Measurements from ENCODE around the gene TPRG1L. TPM values are rescaled to one million over a fixed set of nuclear protein-coding genes. Genes with fewer than 3 reads are reported as not detected.

TPRG1L gene
- total RNA-seq, 1 donor from 2014 or later = 54.0 TPM

- Histone ChIP-seq H3K27ac (replicated peaks) (no peak overlapping the region), H3K9me3 (replicated peaks) (no peaks in the 10 kb centered on the region), H3K36me3 (peaks cover 80% of the 10 kb centered on the region), H3K4me3 (no peak overlapping the region), H3K4me1 (no peaks in the 10 kb centered on the region), H3K27me3 (ENCODE audit: low read depth) (no peaks in the 10 kb centered on the region)
- no peak for TF ChIP-seq CTCF (IDR thresholded peaks at IDR 0.05; ENCODE audit: borderline replicate concordance)
- no peak for DNase-seq
- intact Hi-C loops (cut with micrococcal nuclease) = no loop called here
These were observed 14.6 kb downstream of the TPRG1L start for GRCh38 chr1:3639397-3639911.

DNA sequence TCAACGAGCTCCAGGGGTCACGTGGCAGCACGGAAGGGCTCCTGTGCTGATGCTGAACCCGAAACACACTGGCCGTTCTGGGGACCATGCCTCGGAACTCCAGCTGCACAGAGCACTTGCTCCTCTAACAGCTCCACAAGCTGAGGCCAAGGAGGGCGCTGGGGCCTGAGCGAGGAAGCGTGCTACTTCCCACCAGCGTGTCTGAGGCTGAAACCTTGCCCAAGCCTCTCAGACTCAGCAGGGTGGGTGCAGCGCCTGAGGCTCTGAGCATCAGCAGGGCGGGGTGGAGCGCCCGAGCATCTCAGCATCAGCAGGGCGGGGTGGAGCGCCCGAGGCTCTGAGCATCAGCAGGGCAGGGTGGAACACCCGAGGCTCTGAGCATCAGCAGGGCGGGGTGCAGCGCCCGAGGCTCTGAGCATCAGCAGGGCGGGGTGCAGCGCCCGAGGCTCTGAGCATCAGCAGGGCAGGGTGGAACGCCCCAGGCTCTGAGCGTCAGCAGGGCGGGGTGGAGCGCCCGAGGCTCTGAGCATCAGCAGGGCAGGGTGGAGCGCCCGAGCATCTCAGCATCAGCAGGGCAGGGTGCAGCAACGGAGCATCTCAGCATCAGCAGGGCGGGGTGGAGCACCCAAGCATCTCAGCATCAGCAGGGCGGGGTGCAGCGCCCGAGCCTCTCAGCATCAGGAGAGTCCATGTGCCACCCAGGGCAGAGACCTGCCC lies 15.5 kb downstream of the TPRG1L start:
- H3K27ac ChIP-seq (replicated peaks) = no peak overlapping the region
- intact Hi-C loops (cut with micrococcal nuclease) = no loop called here
- no peak overlapping the region for H3K4me3 ChIP-seq
- H3K9me3 ChIP-seq (replicated peaks) = no peaks in the 10 kb centered on the region
- H3K4me1 ChIP-seq = no peaks in the 10 kb centered on the region
- peak; percentile 4 for DNase-seq
- H3K27me3 ChIP-seq (ENCODE audit: low read depth) = no peaks in the 10 kb centered on the region
- no peak for TF ChIP-seq CTCF (IDR thresholded peaks at IDR 0.05; ENCODE audit: borderline replicate concordance)
- H3K36me3 ChIP-seq = peaks cover 79% of the 10 kb centered on the region

DNA sequence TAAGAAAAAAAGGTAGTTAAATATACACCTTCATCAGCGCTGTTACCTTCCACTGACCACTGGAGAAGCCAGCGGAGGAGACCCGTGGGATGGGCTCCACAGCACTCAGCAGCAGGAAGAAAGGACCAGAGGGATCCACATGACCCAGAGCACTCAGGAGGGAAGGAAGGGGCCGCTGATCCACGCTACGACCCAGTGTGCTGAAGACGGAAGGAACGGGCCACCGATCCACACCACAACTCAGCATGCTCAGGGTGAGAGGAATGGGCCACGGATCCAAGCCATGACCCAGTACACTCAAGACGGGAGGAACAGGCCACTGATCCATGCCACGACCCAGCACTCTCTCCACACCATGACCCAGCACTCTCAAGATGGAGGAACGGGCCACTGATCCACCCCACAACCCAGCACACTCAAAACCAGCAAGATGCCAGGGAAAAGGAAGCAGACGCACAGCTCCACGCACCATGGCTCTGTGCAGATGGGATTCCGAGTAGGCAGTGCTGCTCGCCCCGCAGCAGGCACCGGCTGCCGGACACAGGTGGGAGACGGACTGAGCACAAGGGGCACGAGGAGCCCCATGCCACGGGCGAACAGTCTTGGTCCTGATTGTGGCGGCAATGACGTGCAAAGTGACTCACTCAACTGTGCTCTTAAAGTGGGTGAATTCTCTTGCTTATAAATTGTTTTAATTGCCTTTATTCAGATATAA lies 16.4 kb downstream of the TPRG1L start:
- no peaks in the 10 kb centered on the region for H3K9me3 ChIP-seq (replicated peaks)
- no peaks in the 10 kb centered on the region for H3K4me1 ChIP-seq
- no peaks in the 10 kb centered on the region for H3K27me3 ChIP-seq (ENCODE audit: low read depth)
- DNase-seq = no peak
- no peak overlapping the region for H3K27ac ChIP-seq (replicated peaks)
- intact Hi-C loops (cut with micrococcal nuclease) = no loop called here
- TF ChIP-seq CTCF (IDR thresholded peaks at IDR 0.05; ENCODE audit: borderline replicate concordance) = no peak
- no peak overlapping the region for H3K4me3 ChIP-seq
- peaks cover 79% of the 10 kb centered on the region for H3K36me3 ChIP-seq

- TF ChIP-seq CTCF (IDR thresholded peaks at IDR 0.05; ENCODE audit: borderline replicate concordance) = no peak
- intact Hi-C loops (cut with micrococcal nuclease) = no loop called here
- H3K36me3 ChIP-seq = peaks cover 79% of the 10 kb centered on the region
- no peak for DNase-seq
- no peaks in the 10 kb centered on the region for H3K9me3 ChIP-seq (replicated peaks)
- H3K27me3 ChIP-seq (ENCODE audit: low read depth) = no peaks in the 10 kb centered on the region
- no peak overlapping the region for H3K27ac ChIP-seq (replicated peaks)
- H3K4me1 ChIP-seq = no peaks in the 10 kb centered on the region
- no peak overlapping the region for H3K4me3 ChIP-seq
These were observed 17.0 kb downstream of the TPRG1L start for GRCh38 chr1:3641816-3642215.

- H3K27ac ChIP-seq (replicated peaks) = no peak overlapping the region
- DNase-seq = no peak
- no peaks in the 10 kb centered on the region for H3K27me3 ChIP-seq (ENCODE audit: low read depth)
- TF ChIP-seq CTCF (IDR thresholded peaks at IDR 0.05; ENCODE audit: borderline replicate concordance) = no peak
- H3K4me1 ChIP-seq = no peaks in the 10 kb centered on the region
- no peak overlapping the region for H3K4me3 ChIP-seq
- H3K9me3 ChIP-seq (replicated peaks) = no peaks in the 10 kb centered on the region
- intact Hi-C loops (cut with micrococcal nuclease) = no loop called here
- peaks cover 73% of the 10 kb centered on the region for H3K36me3 ChIP-seq
These were observed 18.3 kb downstream of the TPRG1L start for GRCh38 chr1:3642919-3643675.
